A172 (cell line): Measurements from ENCODE around the gene RABGGTA. TPM values are rescaled to one million over a fixed set of nuclear protein-coding genes. Genes with fewer than 3 reads are reported as not detected.

ENCODE experiments used
- DNase-seq: peaks from one replicate; pipeline ENCODE4 v3.0.0-alpha.2; 2015; ENCODE audit warnings: low spot score
- total RNA-seq: library from RNA; depleted of rRNA; stranded (reverse); fragments of >200 nt; shearing (Covaris generic); gene quantifications from 2 replicates; pipeline ENCODE4 v1.2.3, GENCODE V29; 2014; rRNA removed

RABGGTA gene
- total RNA-seq, 1 experiment from 2014 or later: 15.2 TPM

DNA sequence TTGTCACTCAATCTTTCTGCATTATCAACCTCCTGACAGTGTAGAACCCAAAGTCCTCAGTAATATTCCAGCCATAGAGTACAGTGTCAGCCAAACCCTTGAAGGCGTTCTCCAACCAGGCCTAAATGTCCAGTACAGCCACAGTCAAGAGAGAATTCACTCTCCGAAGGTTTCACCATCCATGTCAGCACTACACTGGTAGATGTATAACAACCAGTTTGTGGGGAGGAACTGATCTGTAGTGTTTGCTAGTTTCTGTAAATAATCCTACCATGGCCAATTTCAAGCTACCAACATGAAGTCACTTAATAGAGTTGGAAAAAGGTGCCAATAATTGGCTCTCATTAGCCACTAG is 55.1 kb downstream of the RABGGTA start:
- DNase-seq: no peak

Other genes with a start within 250 kb of the RABGGTA start
- 0.02 and 0.05 TPM in 2 replicates for gene CARMIL3, start 219.6 kb downstream of the RABGGTA start, total RNA-seq
- gene CPNE6, start 200.0 kb downstream of the RABGGTA start, total RNA-seq: not detected in 2 replicates
- 2.0 and 4.4 TPM in 2 replicates for gene PCK2, start 177.3 kb downstream of the RABGGTA start, total RNA-seq
- gene DCAF11, start 156.8 kb downstream of the RABGGTA start, total RNA-seq: 32.4 and 63.4 TPM in 2 replicates
- gene NRL, start 156.6 kb downstream of the RABGGTA start, total RNA-seq: 0.72 TPM in 1 of 2 replicates, not detected in the other
- not detected in 2 replicates for gene FITM1, start 140.9 kb downstream of the RABGGTA start, total RNA-seq
- gene PSME1, start 135.4 kb downstream of the RABGGTA start, total RNA-seq: 163 TPM in 2 replicates
- gene EMC9, start 130.0 kb downstream of the RABGGTA start, total RNA-seq: 11.3 and 15.2 TPM in 2 replicates
- 102 and 126 TPM in 2 replicates for gene PSME2, start 125.0 kb downstream of the RABGGTA start, total RNA-seq
- gene RNF31, start 124.1 kb downstream of the RABGGTA start, total RNA-seq: 30.6 and 32.1 TPM in 2 replicates
- gene IRF9, start 110.3 kb downstream of the RABGGTA start, total RNA-seq: 20.8 and 24.9 TPM in 2 replicates
- gene REC8, start 99.5 kb downstream of the RABGGTA start, total RNA-seq: 0.91 TPM in 1 of 2 replicates, not detected in the other
- 49.5 and 53.2 TPM in 2 replicates for gene IPO4, start 82.8 kb downstream of the RABGGTA start, total RNA-seq
- 45.3 and 50.8 TPM in 2 replicates for gene TM9SF1, start 76.2 kb downstream of the RABGGTA start, total RNA-seq
- not detected in 2 replicates for gene TSSK4, start 65.9 kb downstream of the RABGGTA start, total RNA-seq
- gene CHMP4A, start 58.1 kb downstream of the RABGGTA start, total RNA-seq: 19.8 and 38.1 TPM in 2 replicates
- 6.4 and 20.2 TPM in 2 replicates for gene MDP1, start 55.5 kb downstream of the RABGGTA start, total RNA-seq
- gene NEDD8, start 39.2 kb downstream of the RABGGTA start, total RNA-seq: 201 and 286 TPM in 2 replicates
- gene GMPR2, start 38.7 kb downstream of the RABGGTA start, total RNA-seq: 49.3 and 52.7 TPM in 2 replicates
- 36.1 and 44.5 TPM in 2 replicates for gene TINF2, start 29.0 kb downstream of the RABGGTA start, total RNA-seq
- 0.64 and 3.3 TPM in 2 replicates for gene TGM1, start 8.4 kb downstream of the RABGGTA start, total RNA-seq
- gene DHRS1, start 28.2 kb upstream of the RABGGTA start, total RNA-seq: 15.1 and 27.8 TPM in 2 replicates
- gene NOP9, start 28.3 kb upstream of the RABGGTA start, total RNA-seq: 7.8 and 9.6 TPM in 2 replicates
- not detected in 2 replicates for gene CIDEB, start 36.4 kb upstream of the RABGGTA start, total RNA-seq
- 4.7 and 5.9 TPM in 2 replicates for gene LTB4R2, start 38.5 kb upstream of the RABGGTA start, total RNA-seq
- gene LTB4R, start 39.9 kb upstream of the RABGGTA start, total RNA-seq: 2.3 and 2.9 TPM in 2 replicates
- 0.05 TPM in 1 of 2 replicates, not detected in the other for gene ADCY4, start 63.5 kb upstream of the RABGGTA start, total RNA-seq
- not detected in 2 replicates for gene RIPK3, start 68.4 kb upstream of the RABGGTA start, total RNA-seq
- not detected in 2 replicates for gene NFATC4, start 96.6 kb upstream of the RABGGTA start, total RNA-seq
- 0.12 and 0.69 TPM in 2 replicates for gene NYNRIN, start 127.4 kb upstream of the RABGGTA start, total RNA-seq
- gene CBLN3, start 158.1 kb upstream of the RABGGTA start, total RNA-seq: 0.17 TPM in 1 of 2 replicates, not detected in the other
- 15.4 and 19.5 TPM in 2 replicates for gene KHNYN, start 158.4 kb upstream of the RABGGTA start, total RNA-seq
- gene SDR39U1, start 171.2 kb upstream of the RABGGTA start, total RNA-seq: 3.3 and 4.0 TPM in 2 replicates
- gene CMA1, start 236.7 kb upstream of the RABGGTA start, total RNA-seq: not detected in 2 replicates